Measurements from ENCODE around the gene ORC3. TPM values are rescaled to one million over a fixed set of nuclear protein-coding genes. Genes with fewer than 3 reads are reported as not detected.
"Not testable (repeated sequence)": the region's sequence is repeated elsewhere in the genome, so short reads cannot be mapped to it uniquely, and the experiment has no call there.

ORC3 gene
- total RNA-seq, 2 experiments from 2014 or later = 33.8 to 36.1 TPM

DNA sequence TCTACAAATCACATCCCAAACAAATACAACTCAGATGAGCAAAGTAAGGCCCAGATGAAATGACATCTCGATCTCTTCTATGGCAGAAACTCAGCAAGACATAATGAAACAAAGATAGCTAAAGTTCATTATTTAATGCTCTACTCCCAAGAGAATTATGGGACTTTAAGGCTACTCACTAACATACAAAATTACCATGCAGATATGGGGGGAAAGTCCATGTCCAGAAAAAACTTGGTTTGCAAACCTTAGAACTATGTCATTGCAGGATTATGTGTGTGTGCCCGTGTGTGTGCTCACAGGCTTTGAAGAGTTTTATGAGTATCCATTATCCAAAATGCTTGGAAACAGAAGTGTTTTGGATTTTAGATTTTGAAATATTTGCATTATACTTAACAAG lies 78.1 kb downstream of the ORC3 start:
- CTCF ChIA-PET = no interaction called here
- Mint-ChIP-seq H3K36me3 (ENCODE audit: low read depth) (peaks cover 31% of the 10 kb centered on the region), H3K27ac (no peak overlapping the region), H3K9me3 (no peaks in the 10 kb centered on the region), H3K27me3 (ENCODE audit: low read depth) (no peaks in the 10 kb centered on the region), H3K4me1 (ENCODE audit: low read depth) (peaks cover 9% of the 10 kb centered on the region), H3K4me3 (no peak overlapping the region)
- intact Hi-C loops (cut with micrococcal nuclease) = no loop called here
- DNase-seq = no peak

- peaks cover 9% of the 10 kb centered on the region for H3K4me1 Mint-ChIP-seq (ENCODE audit: low read depth)
- H3K36me3 Mint-ChIP-seq (ENCODE audit: low read depth) = peaks cover 30% of the 10 kb centered on the region
- no peak for DNase-seq
- CTCF ChIA-PET = no interaction called here
- H3K9me3 Mint-ChIP-seq = no peaks in the 10 kb centered on the region
- H3K27me3 Mint-ChIP-seq (ENCODE audit: low read depth) = no peaks in the 10 kb centered on the region
- intact Hi-C loops (cut with micrococcal nuclease) = no loop called here
- no peak overlapping the region for H3K27ac Mint-ChIP-seq
- no peak overlapping the region for H3K4me3 Mint-ChIP-seq
Observed at GRCh38 chr6:87669051-87669450, 79.1 kb downstream of the ORC3 start.

DNA sequence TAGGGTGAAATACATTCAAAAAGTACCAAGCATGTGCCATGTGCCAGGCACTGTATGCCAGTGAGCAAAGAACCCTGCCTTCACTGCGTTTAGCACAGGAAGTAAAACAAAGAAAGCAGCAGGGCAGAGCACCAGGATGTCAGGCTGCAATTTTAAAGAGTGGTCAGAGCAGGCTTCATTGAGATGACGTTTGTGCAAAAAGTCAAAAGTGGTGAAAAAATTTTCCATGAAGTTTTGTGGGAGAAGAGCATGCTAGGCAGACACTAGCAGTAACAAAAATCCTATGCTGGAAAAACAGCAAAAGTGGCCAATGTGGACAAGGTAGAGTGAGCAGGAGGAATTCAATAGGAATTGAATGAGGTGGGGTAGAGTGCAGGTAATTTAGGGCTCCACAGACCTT lies 80.8 kb downstream of the ORC3 start:
- CTCF ChIA-PET = interaction anchor here (0.7 kb wide), 1 partner anchor 186 kb away, joined by 3 read pairs; no protein-coding TSS in a partner anchor
- no peak for DNase-seq
- intact Hi-C loops (cut with micrococcal nuclease) = no loop called here
- Mint-ChIP-seq H3K4me1 (ENCODE audit: low read depth) (peaks cover 9% of the 10 kb centered on the region), H3K36me3 (ENCODE audit: low read depth) (peaks cover 37% of the 10 kb centered on the region), H3K27me3 (ENCODE audit: low read depth) (no peaks in the 10 kb centered on the region), H3K4me3 (no peak overlapping the region), H3K9me3 (no peaks in the 10 kb centered on the region), H3K27ac (peak overlapping the region; percentile 50)

- H3K4me1 Mint-ChIP-seq (ENCODE audit: low read depth) = peaks cover 9% of the 10 kb centered on the region
- intact Hi-C loops (cut with micrococcal nuclease) = no loop called here
- H3K4me3 Mint-ChIP-seq = no peak overlapping the region
- no peaks in the 10 kb centered on the region for H3K9me3 Mint-ChIP-seq
- CTCF ChIA-PET = no interaction called here
- no peak for DNase-seq
- H3K27ac Mint-ChIP-seq = no peak overlapping the region
- H3K36me3 Mint-ChIP-seq (ENCODE audit: low read depth) = peaks cover 39% of the 10 kb centered on the region
- H3K27me3 Mint-ChIP-seq (ENCODE audit: low read depth) = no peaks in the 10 kb centered on the region
Observed at GRCh38 chr6:87671555-87672029, 81.7 kb downstream of the ORC3 start.

- Mint-ChIP-seq H3K27ac (no peak overlapping the region), H3K4me1 (ENCODE audit: low read depth) (peaks cover 8% of the 10 kb centered on the region), H3K36me3 (ENCODE audit: low read depth) (peaks cover 35% of the 10 kb centered on the region), H3K4me3 (no peak overlapping the region), H3K9me3 (no peaks in the 10 kb centered on the region), H3K27me3 (ENCODE audit: low read depth) (no peaks in the 10 kb centered on the region)
- intact Hi-C loops (cut with micrococcal nuclease) = no loop called here
- CTCF ChIA-PET = no interaction called here
- DNase-seq = no peak
Observed at GRCh38 chr6:87672641-87673040, 82.7 kb downstream of the ORC3 start.

GRCh38 chr6:87673237-87673636 lies 83.3 kb downstream of the ORC3 start:
- no peak for DNase-seq
- Mint-ChIP-seq H3K27me3 (ENCODE audit: low read depth) (no peaks in the 10 kb centered on the region), H3K9me3 (no peaks in the 10 kb centered on the region), H3K27ac (peak overlapping the region; percentile 33), H3K4me3 (no peak overlapping the region), H3K36me3 (ENCODE audit: low read depth) (peaks cover 37% of the 10 kb centered on the region), H3K4me1 (ENCODE audit: low read depth) (peaks cover 12% of the 10 kb centered on the region)
- CTCF ChIA-PET = no interaction called here
- intact Hi-C loops (cut with micrococcal nuclease) = no loop called here

DNA sequence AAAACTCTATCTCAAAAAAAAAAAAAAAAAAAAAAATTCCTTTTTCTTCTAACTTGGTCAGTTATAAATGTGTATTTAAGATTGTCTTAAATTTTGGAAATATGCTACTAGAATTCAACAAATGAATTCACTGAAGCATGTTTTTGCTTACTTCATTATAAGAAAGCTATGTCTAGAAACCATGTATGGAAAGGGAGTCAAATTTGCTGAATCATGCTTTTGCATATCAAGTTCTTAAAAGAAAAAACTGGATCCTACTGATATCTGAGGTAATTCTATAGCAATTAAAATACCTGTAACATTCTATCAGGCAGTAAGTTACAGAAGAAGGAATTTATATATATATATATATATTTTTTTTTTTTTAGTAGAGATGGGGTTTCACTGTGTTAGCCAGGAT lies 84.4 kb downstream of the ORC3 start:
- Mint-ChIP-seq H3K27ac (no peak overlapping the region), H3K9me3 (no peaks in the 10 kb centered on the region), H3K4me1 (ENCODE audit: low read depth) (peaks cover 12% of the 10 kb centered on the region), H3K36me3 (ENCODE audit: low read depth) (peaks cover 35% of the 10 kb centered on the region), H3K27me3 (ENCODE audit: low read depth) (no peaks in the 10 kb centered on the region), H3K4me3 (no peak overlapping the region)
- intact Hi-C loops (cut with micrococcal nuclease) = no loop called here
- no peak for DNase-seq
- CTCF ChIA-PET = interaction anchor here (0.7 kb wide), 2 partner anchors 397 to 1497 kb away, joined by 3 read pairs; no protein-coding TSS in a partner anchor

DNA sequence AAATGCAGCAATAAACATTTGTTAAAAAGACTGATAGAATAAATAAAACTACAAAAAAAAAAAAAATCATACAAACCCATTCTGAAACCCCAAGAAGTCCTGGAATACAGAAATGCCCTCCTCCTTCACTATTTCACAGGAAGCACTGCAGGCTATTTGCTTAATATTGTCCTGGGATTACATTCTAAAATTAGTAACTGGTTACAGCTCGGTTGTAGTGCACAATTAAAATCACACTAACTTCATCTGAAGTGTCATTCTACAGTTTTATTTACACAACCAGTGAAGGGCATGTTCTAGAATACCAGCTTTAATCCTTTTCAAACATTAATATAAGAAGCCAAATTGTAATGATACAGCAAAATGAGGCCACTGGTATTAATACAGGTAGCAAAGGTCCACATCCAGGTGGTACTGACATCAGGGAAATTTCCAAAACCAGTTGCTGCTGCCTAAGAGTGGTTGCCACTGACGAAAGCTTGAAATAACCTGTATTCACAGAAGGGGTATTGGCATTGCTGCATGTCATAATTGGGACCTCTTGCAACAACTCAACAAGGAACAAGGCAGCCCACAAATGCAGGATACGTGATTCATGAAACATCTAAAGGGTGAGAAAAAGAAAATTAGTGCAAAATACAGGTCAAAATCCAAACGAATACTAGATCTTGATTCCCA lies 85.2 kb downstream of the ORC3 start:
- intact Hi-C loops (cut with micrococcal nuclease) = no loop called here
- Mint-ChIP-seq H3K9me3 (no peaks in the 10 kb centered on the region), H3K27ac (no peak overlapping the region), H3K27me3 (ENCODE audit: low read depth) (no peaks in the 10 kb centered on the region), H3K36me3 (ENCODE audit: low read depth) (peaks cover 35% of the 10 kb centered on the region), H3K4me3 (no peak overlapping the region), H3K4me1 (ENCODE audit: low read depth) (peaks cover 16% of the 10 kb centered on the region)
- CTCF ChIA-PET = no interaction called here
- no peak for DNase-seq

DNA sequence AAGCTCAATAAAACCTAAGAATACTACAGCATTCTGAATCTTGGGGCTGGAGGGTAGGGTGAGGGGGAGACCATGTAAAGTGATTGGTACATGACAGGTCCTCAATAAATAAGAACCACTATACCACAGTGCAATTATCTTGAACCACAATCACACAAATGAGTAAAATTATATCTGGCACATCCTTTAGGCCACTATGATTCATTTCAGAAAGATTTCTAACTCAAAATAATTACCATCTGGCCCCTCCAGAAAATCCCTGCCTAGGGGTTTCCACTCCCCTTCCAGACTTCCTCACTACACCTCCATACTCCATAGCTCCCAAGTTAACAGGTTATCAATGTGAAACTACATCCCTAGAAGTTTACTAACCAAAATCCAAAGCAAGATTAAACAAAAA lies 92.4 kb downstream of the ORC3 start:
- H3K9me3 Mint-ChIP-seq = no peaks in the 10 kb centered on the region

DNA sequence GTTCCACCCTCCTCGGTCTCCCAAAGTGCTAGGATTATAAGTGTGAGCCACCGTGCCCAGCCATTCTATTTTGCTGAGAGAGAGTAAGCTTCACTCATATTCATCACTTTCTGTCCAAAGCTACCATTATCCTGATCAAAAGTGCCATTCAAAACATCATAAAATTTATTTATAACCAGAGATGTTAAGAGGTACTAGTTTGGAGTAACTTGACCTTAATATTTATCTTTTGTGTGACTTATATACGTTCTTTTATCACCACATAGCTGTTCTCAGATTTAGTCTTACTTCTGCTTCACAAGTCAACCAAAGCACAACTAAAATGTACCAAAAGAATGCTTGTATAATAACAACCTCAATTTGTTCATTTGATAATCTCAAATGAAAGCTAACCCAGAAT lies 94.0 kb downstream of the ORC3 start:
- Mint-ChIP-seq H3K9me3 (no peaks in the 10 kb centered on the region), H3K4me3 (no peak overlapping the region), H3K27ac (no peak overlapping the region), H3K27me3 (ENCODE audit: low read depth) (no peaks in the 10 kb centered on the region), H3K4me1 (ENCODE audit: low read depth) (peaks cover 50% of the 10 kb centered on the region), H3K36me3 (ENCODE audit: low read depth) (peaks cover 23% of the 10 kb centered on the region)
- CTCF ChIA-PET = interaction anchor here (0.6 kb wide), 1 partner anchor 81 kb away, joined by 3 read pairs; no protein-coding TSS in a partner anchor
- DNase-seq = no peak
- intact Hi-C loops (cut with micrococcal nuclease) = loop anchor here (2.0 kb wide), 1 partner anchor 17 kb away; no protein-coding TSS in a partner anchor

More for the DNA sequence above, 92.4 kb downstream of the ORC3 start:
- H3K36me3 Mint-ChIP-seq (ENCODE audit: low read depth) = peaks cover 30% of the 10 kb centered on the region
- no peaks in the 10 kb centered on the region for H3K27me3 Mint-ChIP-seq (ENCODE audit: low read depth)
- DNase-seq = no peak
- CTCF ChIA-PET = interaction anchor here (0.6 kb wide), 1 partner anchor 136 kb away, joined by 6 read pairs; no protein-coding TSS in a partner anchor
- peak overlapping the region; percentile 63 for H3K27ac Mint-ChIP-seq
- no peak overlapping the region for H3K4me3 Mint-ChIP-seq
- intact Hi-C loops (cut with micrococcal nuclease) = loop anchor here (2.0 kb wide), 1 partner anchor 18 kb away; no protein-coding TSS in a partner anchor
- peaks cover 52% of the 10 kb centered on the region for H3K4me1 Mint-ChIP-seq (ENCODE audit: low read depth)

- Mint-ChIP-seq H3K9me3 (no peaks in the 10 kb centered on the region), H3K27me3 (ENCODE audit: low read depth) (no peaks in the 10 kb centered on the region), H3K4me3 (no peak overlapping the region), H3K36me3 (ENCODE audit: low read depth) (peaks cover 22% of the 10 kb centered on the region), H3K27ac (peak overlapping the region; percentile 41), H3K4me1 (ENCODE audit: low read depth) (peaks cover 51% of the 10 kb centered on the region)
- intact Hi-C loops (cut with micrococcal nuclease) = no loop called here
- CTCF ChIA-PET = interaction anchor here (1.5 kb wide), 1 partner anchor 17 kb away, joined by 3 read pairs; the partner anchor contains the start of gene AKIRIN2
- DNase-seq = no peak
Observed at GRCh38 chr6:87684895-87685654, 95.1 kb downstream of the ORC3 start.

DNA sequence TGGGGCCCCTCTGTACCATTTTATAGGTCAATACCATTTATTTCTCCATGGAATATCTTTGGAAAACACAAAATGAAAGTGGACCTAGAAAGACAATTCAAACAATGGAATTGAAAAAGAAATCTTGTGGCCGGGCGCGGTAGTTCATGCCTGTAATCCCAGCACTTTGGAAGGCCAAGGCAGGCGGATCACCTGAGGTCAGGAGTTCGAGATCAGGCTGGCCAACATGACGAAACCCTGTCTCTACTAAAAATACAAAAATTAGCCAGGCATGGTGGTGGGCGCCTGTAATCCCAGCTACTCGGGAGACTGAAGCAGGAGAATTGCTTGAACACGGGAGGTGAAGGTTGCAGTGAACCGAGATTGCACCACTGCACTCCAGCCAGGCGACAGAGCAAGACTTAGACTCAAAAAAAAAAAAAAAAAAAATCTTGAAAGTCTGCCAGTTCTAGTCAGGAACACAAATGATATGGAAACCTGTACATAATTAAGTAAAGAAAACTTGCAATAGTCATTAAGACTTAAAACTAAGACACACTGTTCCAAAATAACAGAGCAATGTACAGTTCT lies 96.8 kb downstream of the ORC3 start:
- CTCF ChIA-PET; H3K9me3 Mint-ChIP-seq; H3K4me3 Mint-ChIP-seq; H3K27me3 Mint-ChIP-seq (ENCODE audit: low read depth); intact Hi-C loops (cut with micrococcal nuclease); DNase-seq; H3K27ac Mint-ChIP-seq: not testable (repeated sequence)
- peaks cover 16% of the 10 kb centered on the region for H3K36me3 Mint-ChIP-seq (ENCODE audit: low read depth)
- peaks cover 64% of the 10 kb centered on the region for H3K4me1 Mint-ChIP-seq (ENCODE audit: low read depth)

All from activated naive CD4-positive, alpha-beta T cell treated with anti-CD3 and anti-CD28 coated beads for 36 hours (primary cell).